ENCODE results near the gene ASB5. TPM values are rescaled to one million over a fixed set of nuclear protein-coding genes. Genes with fewer than 3 reads are reported as not detected.

Gene ASB5
- total and polyA plus RNA-seq, 9 of the 15 experiments (the other 6 are each of a cell fraction or from before 2014, with no cell fraction given), result not detected

GRCh38 chr4:176291748-176292147 lies 22.7 kb upstream of the ASB5 start (continued):
- TF ChIP-seq ZKSCAN1 (IDR thresholded peaks at IDR 0.05; ENCODE audit: low read depth, low read length), result no peak
- TF ChIP-seq HNRNPUL1 (IDR thresholded peaks at IDR 0.05; ENCODE audit: low read length), result no peak
- TF ChIP-seq PML (IDR thresholded peaks at IDR 0.05; ENCODE audit: low read length), result no peak
- TF ChIP-seq HBP1 (CRISPR knock-in tag; IDR thresholded peaks at IDR 0.05), result no peak
- TF ChIP-seq IFI16 (CRISPR knock-in tag; IDR thresholded peaks at IDR 0.05), result no peak
- TF ChIP-seq CCNT2 (IDR thresholded peaks at IDR 0.05; ENCODE audit: borderline replicate concordance, extremely low read depth, insufficient read length, low read depth, low read length), result no peak
- no peak for TF ChIP-seq CHD4 (IDR thresholded peaks at IDR 0.05; ENCODE audit: insufficient read depth, insufficient replicate concordance, low read depth, low read length, poor library complexity, severe bottlenecking)
- no peak for TF ChIP-seq POLR2AphosphoS2 (IDR thresholded peaks at IDR 0.05; ENCODE audit: low read length)
- TF ChIP-seq NFATC3 (IDR thresholded peaks at IDR 0.05), result no peak
- no peak for TF ChIP-seq ERF (CRISPR knock-in tag; IDR thresholded peaks at IDR 0.05)
- no peak for TF ChIP-seq MEF2D (tag; conservative IDR thresholded peaks at IDR 0.05; ENCODE audit: low read depth)
- TF ChIP-seq DEAF1 (CRISPR knock-in tag; IDR thresholded peaks at IDR 0.05), result no peak
- TF ChIP-seq HNRNPH1 (optimal IDR thresholded peaks at IDR 0.05; ENCODE audit: low read depth, low read length), result no peak
- TF ChIP-seq ZNF449 (CRISPR knock-in tag; IDR thresholded peaks at IDR 0.05), result no peak
- no peak for TF ChIP-seq CBFB (CRISPR knock-in tag; IDR thresholded peaks at IDR 0.05)
- no peak for TF ChIP-seq FOXK1 (CRISPR knock-in tag; IDR thresholded peaks at IDR 0.05; ENCODE audit: borderline replicate concordance)
- no peak for TF ChIP-seq ATF2 (CRISPR knock-in tag; IDR thresholded peaks at IDR 0.05)
- TF ChIP-seq ZFP36 (IDR thresholded peaks at IDR 0.05; ENCODE audit: low read depth, low read length, partially characterized antibody), result no peak
- TF ChIP-seq STAT5A (IDR thresholded peaks at IDR 0.05; ENCODE audit: borderline replicate concordance, low read length), result peak; percentile 43; the same call in 1 of the 2 replicates
- peak; percentile 34; the same call in 1 of the 2 replicates for TF ChIP-seq NFE2 (IDR thresholded peaks at IDR 0.05; ENCODE audit: low read depth)
- TF ChIP-seq HSF4 (CRISPR knock-in tag; IDR thresholded peaks at IDR 0.05; ENCODE audit: borderline replicate concordance), result no peak
